HCT116 (cell line): ENCODE measurements around the gene WWOX. TPM values are rescaled to one million over a fixed set of nuclear protein-coding genes. Genes with fewer than 3 reads are reported as not detected.

Experiments used
- ATAC-seq: fragments of 200-7000 bp; cut with Tn5 transposase; 2 replicates; pipeline ENCODE4 v1.9.1; 2020; ENCODE audit warnings: mild to moderate bottlenecking, moderate library complexity
- BruUV-seq: library from RNA; stranded (reverse); fragments of 400-500 nt; replicated peaks from 2 replicates; lab custom pipeline; 2021; lab: Mats Ljungman, UMichigan
- CTCF ChIA-PET: fragments of 300-600 bp; sonication (Branson Sonifier 250); formaldehyde crosslinking; loops from one replicate; lab custom pipeline; 2021; ENCODE audit warnings: antibody characterized with exemption; lab: Charles Lee
- POLR2A ChIA-PET: fragments of 300-600, 350-600 bp; sonication (Branson Sonifier 250); formaldehyde crosslinking; loops from one replicate; lab custom pipeline; 2021; ENCODE audit warnings: antibody characterized with exemption; lab: Charles Lee
- RAD21 ChIA-PET, 2 experiments: fragments of 300-600 bp; sonication (Branson Sonifier 250); formaldehyde crosslinking; loops; one replicate each; lab custom pipeline; 2023; ENCODE audit warnings: low total read pairs in 2 of 2; ENCODE audit not compliant: uncharacterized antibody in 2 of 2, unreplicated experiment in 2 of 2, low non-redundant PET in 1 of 2; lab: Charles Lee
- DNase-seq: peaks from one replicate; pipeline ENCODE4 v3.0.0-alpha.2; 2010; ENCODE audit warnings: low read depth, low spot score
- H2AFZ ChIP-seq: fragments of 200-600 bp; shearing (Covaris generic), sonication (generic); 2 replicates; pipeline ENCODE4 v1.6.1; 2017; ENCODE audit warnings: low read depth, mixed run types, mixed read lengths, antibody characterized with exemption, low read length; ENCODE audit not compliant: poor library complexity, severe bottlenecking
- H3K27ac ChIP-seq: 2 replicates; pipeline ENCODE4 v1.5.1; 2012; ENCODE audit warnings: low read depth, low read length
- H3K27me3 ChIP-seq: fragments of 200-600 bp; sonication (generic); 2 replicates; pipeline ENCODE4 v1.6.1; 2016; ENCODE audit warnings: mixed run types, low read length, mixed read lengths; ENCODE audit not compliant: insufficient read depth
- H3K36me3 ChIP-seq, 2 experiments: fragments of 200-500 bp in 1 of 2; fragments of 200-600 bp in 1 of 2; sonication (Bioruptor generic) in 1 of 2; sonication (generic) in 1 of 2; 2 replicates each; pipeline versions ENCODE4 v1.5.1 to v1.6.1; 2014 to 2016; ENCODE audit warnings: low read length in 2 of 2, inconsistent platforms in 1 of 2, mixed read lengths in 1 of 2, mixed run types in 1 of 2; ENCODE audit not compliant: insufficient read depth in 2 of 2, control insufficient read depth in 1 of 2
- H3K4me1 ChIP-seq, 2 experiments: fragments of 200-600 bp in 1 of 2; sonication (generic) in 1 of 2; 2 replicates each; pipeline versions ENCODE4 v1.5.1 to v1.6.1; 2012 to 2017; ENCODE audit warnings: low read length in 2 of 2, inconsistent platforms in 1 of 2, mild to moderate bottlenecking in 1 of 2, mixed read lengths in 1 of 2, mixed run types in 1 of 2, moderate library complexity in 1 of 2; ENCODE audit not compliant: insufficient read depth in 2 of 2, control insufficient read depth in 1 of 2
- H3K4me2 ChIP-seq: fragments of 200-600 bp; sonication (generic); 2 replicates; pipeline ENCODE4 v1.6.1; 2017; ENCODE audit warnings: mixed run types, low read length, mixed read lengths
- H3K4me3 ChIP-seq, 2 experiments: fragments of 200-600 bp in 1 of 2; sonication (generic) in 1 of 2; replicated peaks in 1 of 2; 2 replicates each; pipeline ENCODE4 v1.5.1; 2011 to 2016; ENCODE audit warnings: low read length in 2 of 2, control low read depth in 1 of 2, low read depth in 1 of 2, mild to moderate bottlenecking in 1 of 2, mixed read lengths in 1 of 2, mixed run types in 1 of 2
- H3K79me2 ChIP-seq: fragments of 200-600 bp; sonication (generic); 2 replicates; pipeline ENCODE4 v1.6.1; 2017; ENCODE audit warnings: mild to moderate bottlenecking, mixed run types, low read length, moderate library complexity, mixed read lengths; ENCODE audit not compliant: insufficient read depth
- H3K9ac ChIP-seq: fragments of 200-600 bp; sonication (generic); 2 replicates; pipeline ENCODE4 v1.6.1; 2016; ENCODE audit warnings: low read length, mixed read lengths
- H3K9me2 ChIP-seq: fragments of 200-600 bp; sonication (generic), shearing (Covaris generic); 2 replicates; pipeline ENCODE4 v1.6.1; 2017; ENCODE audit warnings: mixed run types, mild to moderate bottlenecking, moderate library complexity; ENCODE audit not compliant: insufficient read depth
- H3K9me3 ChIP-seq, 2 experiments: fragments of 200-500 bp in 1 of 2; fragments of 200-600 bp in 1 of 2; sonication (Bioruptor generic) in 1 of 2; sonication (generic) in 1 of 2; 2 replicates each; pipeline ENCODE4 v1.6.1; 2014 to 2017; ENCODE audit warnings: low read length in 2 of 2, mixed read lengths in 2 of 2, inconsistent platforms in 1 of 2, low read depth in 1 of 2, mild to moderate bottlenecking in 1 of 2, mixed run types in 1 of 2, moderate library complexity in 1 of 2; ENCODE audit not compliant: control insufficient read depth in 1 of 2, insufficient read depth in 1 of 2
- H4K20me1 ChIP-seq: fragments of 200-600 bp; sonication (generic), shearing (Covaris generic); 2 replicates; pipeline ENCODE4 v1.6.1; 2017; ENCODE audit warnings: mixed run types, mild to moderate bottlenecking, moderate library complexity; ENCODE audit not compliant: insufficient read depth
- CBX3 ChIP-seq: IDR thresholded peaks from 2 replicates; pipeline ENCODE4 v1.6.1; 2012; ENCODE audit warnings: low read depth
- CEBPB ChIP-seq: IDR thresholded peaks from 2 replicates; pipeline ENCODE4 v1.6.1; 2012; ENCODE audit warnings: low read depth
- EGR1 ChIP-seq: IDR thresholded peaks from 2 replicates; pipeline ENCODE4 v1.6.1; 2012; ENCODE audit warnings: low read depth
- ELF1 ChIP-seq: IDR thresholded peaks from 2 replicates; pipeline ENCODE4 v1.6.1; 2012; ENCODE audit warnings: low read depth, borderline replicate concordance
- EZH2 ChIP-seq: fragments of 200-600 bp; sonication (generic); IDR thresholded peaks from 2 replicates; pipeline ENCODE4 v1.6.1; 2017; ENCODE audit warnings: antibody characterized with exemption, mixed run types
- EZH2phosphoT487 ChIP-seq: fragments of 200-600 bp; IDR thresholded peaks from 2 replicates; pipeline ENCODE4 v1.6.1; 2018; ENCODE audit warnings: antibody characterized with exemption, borderline replicate concordance
- POLR2A ChIP-seq: IDR thresholded peaks from 2 replicates; pipeline ENCODE4 v1.7.0; 2011; ENCODE audit warnings: borderline replicate concordance; ENCODE audit not compliant: insufficient read depth, insufficient read length; ENCODE audit errors: extremely low read depth
- RAD21 ChIP-seq: IDR thresholded peaks from 2 replicates; pipeline ENCODE4 v1.6.1; 2012; ENCODE audit warnings: low read depth, mild to moderate bottlenecking
- SP1 ChIP-seq: IDR thresholded peaks from 2 replicates; pipeline ENCODE4 v1.6.1; 2012; ENCODE audit warnings: low read depth
- SRF ChIP-seq: IDR thresholded peaks from 2 replicates; pipeline ENCODE4 v1.6.1; 2012; ENCODE audit warnings: low read depth
- ZFX ChIP-seq: fragments of 450-650 bp; IDR thresholded peaks from 2 replicates; pipeline ENCODE4 v1.6.1; 2017
- ZNF274 ChIP-seq: fragments of 200-500 bp; sonication (Bioruptor generic); IDR thresholded peaks from 2 replicates; pipeline ENCODE4 v1.6.1; 2014; ENCODE audit warnings: mild to moderate bottlenecking, low read depth, low read length, inconsistent platforms
- intact Hi-C: fragments of 100-400 bp; cut with micrococcal nuclease; formaldehyde crosslinking; loops from 2 replicates; pipeline ENCODE4 v1.10.0; 2022
- total RNA-seq: library from RNA; stranded (reverse); gene quantifications from one replicate; pipeline ENCODE4 v1.2.1, GENCODE V29; 2021; ENCODE audit not compliant: unreplicated experiment
- TF ChIP-seq, protein P1 (sequence below): IDR thresholded peaks from 2 replicates; pipeline ENCODE4 v1.6.1; 2011; ENCODE audit warnings: mild to moderate bottlenecking, low read length, moderate library complexity; ENCODE audit not compliant: insufficient replicate concordance; ENCODE audit errors: extremely low read depth
- TF ChIP-seq, protein P2 (sequence below): IDR thresholded peaks from 2 replicates; pipeline ENCODE4 v1.6.1; 2012
- TF ChIP-seq, protein P3 (sequence below): IDR thresholded peaks from 2 replicates; pipeline ENCODE4 v1.6.1; 2012
- TF ChIP-seq, protein P4 (sequence below), 3 experiments: fragments of 200-600 bp in 1 of 3; sonication (generic) in 1 of 3; IDR thresholded peaks in 2 of 3; conservative IDR thresholded peaks in 1 of 3; 2 replicates each; pipeline ENCODE4 v1.5.1; 2012 to 2017; ENCODE audit warnings: low read depth in 2 of 3, low read length in 2 of 3, antibody characterized with exemption in 1 of 3, borderline replicate concordance in 1 of 3, control low read depth in 1 of 3, mild to moderate bottlenecking in 1 of 3, mixed read lengths in 1 of 3, mixed run types in 1 of 3, moderate library complexity in 1 of 3; ENCODE audit not compliant: insufficient read depth in 1 of 3

Gene WWOX
- total RNA-seq, 1 experiment from 2014 or later, result 13.7 TPM

DNA sequence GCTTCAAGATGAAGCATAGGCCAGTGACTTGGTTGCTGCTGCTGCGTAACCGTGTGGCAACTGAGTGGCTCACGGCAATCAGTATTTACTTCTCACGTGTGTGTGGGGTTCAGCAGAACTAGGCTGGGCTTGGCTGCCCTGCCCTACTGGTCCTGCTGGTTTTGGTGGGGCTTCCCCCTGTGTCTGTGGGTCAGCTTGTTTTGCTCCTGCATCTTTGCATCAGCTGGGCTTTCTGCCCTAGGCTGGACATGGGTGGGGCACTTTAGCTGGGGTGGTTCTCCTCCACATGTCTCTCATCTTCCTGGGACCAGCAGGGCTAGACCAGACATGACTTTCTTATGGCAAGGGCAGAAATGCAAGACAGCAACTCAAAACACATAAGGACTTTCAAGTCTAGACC is 950.6 kb downstream of the WWOX start:
- peaks cover 4 to 8% of the 10 kb centered on the region in 2 experiments; a peak in 2 of 4 replicates for H3K9me3 ChIP-seq
- ChIA-PET POLR2A (no interaction called here), RAD21 (no interaction called here), CTCF (no interaction called here)
- TF ChIP-seq SP1, result no peak
- no peak for TF ChIP-seq POLR2A
- no peak for TF ChIP-seq ELF1
- no peak for TF ChIP-seq EZH2phosphoT487
- no peak for TF ChIP-seq EZH2
- TF ChIP-seq ZFX, result no peak
- TF ChIP-seq EGR1, result no peak
- no peak for TF ChIP-seq ZNF274
- TF ChIP-seq, protein P1, sequence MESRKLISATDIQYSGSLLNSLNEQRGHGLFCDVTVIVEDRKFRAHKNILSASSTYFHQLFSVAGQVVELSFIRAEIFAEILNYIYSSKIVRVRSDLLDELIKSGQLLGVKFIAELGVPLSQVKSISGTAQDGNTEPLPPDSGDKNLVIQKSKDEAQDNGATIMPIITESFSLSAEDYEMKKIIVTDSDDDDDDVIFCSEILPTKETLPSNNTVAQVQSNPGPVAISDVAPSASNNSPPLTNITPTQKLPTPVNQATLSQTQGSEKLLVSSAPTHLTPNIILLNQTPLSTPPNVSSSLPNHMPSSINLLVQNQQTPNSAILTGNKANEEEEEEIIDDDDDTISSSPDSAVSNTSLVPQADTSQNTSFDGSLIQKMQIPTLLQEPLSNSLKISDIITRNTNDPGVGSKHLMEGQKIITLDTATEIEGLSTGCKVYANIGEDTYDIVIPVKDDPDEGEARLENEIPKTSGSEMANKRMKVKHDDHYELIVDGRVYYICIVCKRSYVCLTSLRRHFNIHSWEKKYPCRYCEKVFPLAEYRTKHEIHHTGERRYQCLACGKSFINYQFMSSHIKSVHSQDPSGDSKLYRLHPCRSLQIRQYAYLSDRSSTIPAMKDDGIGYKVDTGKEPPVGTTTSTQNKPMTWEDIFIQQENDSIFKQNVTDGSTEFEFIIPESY, result no peak
- TF ChIP-seq CEBPB, result no peak
- no peak for TF ChIP-seq SRF
- no peak for TF ChIP-seq CBX3
- TF ChIP-seq, protein P2, sequence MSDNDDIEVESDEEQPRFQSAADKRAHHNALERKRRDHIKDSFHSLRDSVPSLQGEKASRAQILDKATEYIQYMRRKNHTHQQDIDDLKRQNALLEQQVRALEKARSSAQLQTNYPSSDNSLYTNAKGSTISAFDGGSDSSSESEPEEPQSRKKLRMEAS, result no peak
- TF ChIP-seq, protein P3, sequence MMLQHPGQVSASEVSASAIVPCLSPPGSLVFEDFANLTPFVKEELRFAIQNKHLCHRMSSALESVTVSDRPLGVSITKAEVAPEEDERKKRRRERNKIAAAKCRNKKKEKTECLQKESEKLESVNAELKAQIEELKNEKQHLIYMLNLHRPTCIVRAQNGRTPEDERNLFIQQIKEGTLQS, result no peak
- TF ChIP-seq RAD21, result no peak
- TF ChIP-seq, protein P4, sequence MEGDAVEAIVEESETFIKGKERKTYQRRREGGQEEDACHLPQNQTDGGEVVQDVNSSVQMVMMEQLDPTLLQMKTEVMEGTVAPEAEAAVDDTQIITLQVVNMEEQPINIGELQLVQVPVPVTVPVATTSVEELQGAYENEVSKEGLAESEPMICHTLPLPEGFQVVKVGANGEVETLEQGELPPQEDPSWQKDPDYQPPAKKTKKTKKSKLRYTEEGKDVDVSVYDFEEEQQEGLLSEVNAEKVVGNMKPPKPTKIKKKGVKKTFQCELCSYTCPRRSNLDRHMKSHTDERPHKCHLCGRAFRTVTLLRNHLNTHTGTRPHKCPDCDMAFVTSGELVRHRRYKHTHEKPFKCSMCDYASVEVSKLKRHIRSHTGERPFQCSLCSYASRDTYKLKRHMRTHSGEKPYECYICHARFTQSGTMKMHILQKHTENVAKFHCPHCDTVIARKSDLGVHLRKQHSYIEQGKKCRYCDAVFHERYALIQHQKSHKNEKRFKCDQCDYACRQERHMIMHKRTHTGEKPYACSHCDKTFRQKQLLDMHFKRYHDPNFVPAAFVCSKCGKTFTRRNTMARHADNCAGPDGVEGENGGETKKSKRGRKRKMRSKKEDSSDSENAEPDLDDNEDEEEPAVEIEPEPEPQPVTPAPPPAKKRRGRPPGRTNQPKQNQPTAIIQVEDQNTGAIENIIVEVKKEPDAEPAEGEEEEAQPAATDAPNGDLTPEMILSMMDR (IDR thresholded peaks at IDR 0.05 in 2 of 3, conservative IDR thresholded peaks at IDR 0.05 in 1 of 3; ENCODE audit: borderline replicate concordance in 1 of 3, insufficient read depth in 1 of 3, low read depth in 2 of 3, low read length in 2 of 3), result no peak
- no peak overlapping the region for H3K27ac ChIP-seq
- no peaks in the 10 kb centered on the region for H3K36me3 ChIP-seq
- no peak overlapping the region for H3K9ac ChIP-seq
- no peaks in the 10 kb centered on the region for H3K79me2 ChIP-seq
- no peaks in the 10 kb centered on the region for H3K27me3 ChIP-seq
- H4K20me1 ChIP-seq, result no peaks in the 10 kb centered on the region
- H3K4me3 ChIP-seq, result no peak overlapping the region
- H3K9me2 ChIP-seq, result no peaks in the 10 kb centered on the region
- no peaks in the 10 kb centered on the region for H3K4me1 ChIP-seq
- no peak overlapping the region for H2AFZ ChIP-seq
- H3K4me2 ChIP-seq, result no peak overlapping the region
- no TSS peak for BruUV-seq
- DNase-seq (no peak), ATAC-seq (no peak)
- intact Hi-C loops, result no loop called here
